Endometrial microvascular endothelial cells (primary cell): Measurements from ENCODE around the gene DYRK1A. TPM values are rescaled to one million over a fixed set of nuclear protein-coding genes. Genes with fewer than 3 reads are reported as not detected.

ENCODE experiments used
- in situ Hi-C: cut with HindIII; loops from 2 replicates; pipeline ENCODE4 v1.10.0; 2017; ENCODE audit warnings: low sequenced_read_pairs, low pct_unique_long_range_greater_than_20kb; ENCODE audit errors: inconsistent ontology term
- total RNA-seq: library from RNA; depleted of rRNA; stranded (reverse); fragments of >200 nt; gene quantifications from one replicate; pipeline ENCODE4 v1.2.3, GENCODE V29; 2015; ENCODE audit errors: inconsistent ontology term

The DYRK1A gene
- total RNA-seq, 1 donor from 2014 or later, result 36.7 TPM

DNA sequence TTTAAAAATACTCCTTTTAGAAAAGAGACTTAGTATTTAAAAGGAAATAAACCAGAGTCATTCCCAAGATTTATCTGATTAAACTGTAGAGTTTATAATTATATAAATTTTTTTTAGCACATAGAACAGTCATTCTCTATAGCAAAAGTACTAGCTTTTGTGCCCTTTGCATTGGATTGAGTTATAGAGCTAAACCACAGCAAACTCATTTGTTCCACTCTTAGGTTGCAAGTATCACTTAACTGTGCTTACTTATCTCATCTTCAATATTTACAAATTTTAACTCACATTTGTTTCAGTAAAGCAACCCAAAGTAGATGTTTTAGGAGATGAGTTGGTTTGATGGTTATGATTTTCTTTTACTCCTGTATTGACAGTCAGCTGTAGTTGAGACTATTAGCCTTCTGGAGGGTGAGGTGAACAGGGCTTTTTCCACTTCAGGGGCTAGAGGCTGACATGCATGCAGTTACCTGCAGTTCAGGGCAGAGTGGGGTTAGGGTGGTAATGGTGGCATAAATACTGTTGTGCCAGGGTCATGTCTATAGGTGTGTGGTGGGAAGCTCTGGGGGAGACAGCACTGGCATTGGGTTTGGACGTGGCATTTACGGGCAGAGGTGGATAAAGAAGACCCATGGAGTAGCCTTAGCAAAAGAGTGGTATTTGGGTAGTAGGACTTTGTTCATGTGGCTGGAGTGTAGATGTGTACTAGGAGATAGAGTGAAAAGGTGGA, 42.1 kb downstream of the DYRK1A start:
- in situ Hi-C loops, result no loop called here

DNA sequence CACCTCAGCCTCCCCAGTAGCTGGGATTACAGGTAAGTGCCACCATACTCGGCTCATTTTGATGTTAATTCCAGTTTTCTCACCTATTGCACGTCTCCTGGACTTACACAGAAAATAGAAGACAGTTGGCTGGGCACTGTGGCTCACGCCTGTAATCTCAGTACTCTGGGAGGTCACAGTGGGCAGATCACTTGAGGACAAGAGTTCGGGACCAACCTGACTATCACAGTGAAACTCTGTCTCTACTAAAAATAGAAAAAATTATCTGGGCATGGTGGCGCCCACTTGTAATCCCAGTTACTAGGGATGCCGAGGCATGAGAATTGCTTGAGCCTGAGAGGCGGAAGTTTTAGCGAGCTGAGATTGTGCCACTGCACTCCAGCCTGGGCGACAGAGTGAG, 44.1 kb downstream of the DYRK1A start:
- in situ Hi-C loops, result no loop called here

DNA sequence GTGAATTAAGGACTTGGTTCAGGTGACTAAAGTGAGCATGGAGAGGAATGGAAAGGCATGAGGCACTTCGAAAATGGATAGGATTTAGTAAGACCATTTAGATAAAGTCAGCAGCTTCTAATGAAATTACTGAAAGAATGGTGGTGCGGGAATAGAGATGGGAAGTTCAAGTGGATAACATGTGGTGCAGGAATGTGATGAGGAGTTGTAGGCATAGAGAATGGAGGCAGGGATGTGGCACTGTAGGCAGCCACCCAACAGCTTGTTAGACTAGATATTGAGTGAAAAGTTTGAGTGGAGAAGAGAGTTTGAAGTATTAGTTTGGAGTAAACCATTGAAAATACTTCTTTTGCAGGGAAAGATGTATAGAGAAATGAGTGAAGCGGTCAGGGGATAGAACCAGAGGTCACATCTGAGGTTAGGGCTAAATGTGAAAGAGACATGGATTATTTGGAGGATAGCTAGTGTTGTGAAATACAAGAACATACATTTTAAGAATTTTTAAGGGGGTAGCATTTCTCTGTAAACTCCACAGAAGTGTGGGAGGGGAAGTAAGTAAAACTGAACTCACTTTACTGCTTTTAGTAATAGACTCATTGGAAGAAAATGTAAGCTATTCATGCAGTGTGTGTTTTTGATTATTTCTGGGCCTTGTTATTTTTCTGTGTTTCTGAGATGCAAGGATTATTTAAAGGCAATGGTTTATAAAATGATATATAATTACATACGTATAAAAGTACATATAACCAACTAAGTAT, 46.2 kb downstream of the DYRK1A start:
- in situ Hi-C loops, result no loop called here

DNA sequence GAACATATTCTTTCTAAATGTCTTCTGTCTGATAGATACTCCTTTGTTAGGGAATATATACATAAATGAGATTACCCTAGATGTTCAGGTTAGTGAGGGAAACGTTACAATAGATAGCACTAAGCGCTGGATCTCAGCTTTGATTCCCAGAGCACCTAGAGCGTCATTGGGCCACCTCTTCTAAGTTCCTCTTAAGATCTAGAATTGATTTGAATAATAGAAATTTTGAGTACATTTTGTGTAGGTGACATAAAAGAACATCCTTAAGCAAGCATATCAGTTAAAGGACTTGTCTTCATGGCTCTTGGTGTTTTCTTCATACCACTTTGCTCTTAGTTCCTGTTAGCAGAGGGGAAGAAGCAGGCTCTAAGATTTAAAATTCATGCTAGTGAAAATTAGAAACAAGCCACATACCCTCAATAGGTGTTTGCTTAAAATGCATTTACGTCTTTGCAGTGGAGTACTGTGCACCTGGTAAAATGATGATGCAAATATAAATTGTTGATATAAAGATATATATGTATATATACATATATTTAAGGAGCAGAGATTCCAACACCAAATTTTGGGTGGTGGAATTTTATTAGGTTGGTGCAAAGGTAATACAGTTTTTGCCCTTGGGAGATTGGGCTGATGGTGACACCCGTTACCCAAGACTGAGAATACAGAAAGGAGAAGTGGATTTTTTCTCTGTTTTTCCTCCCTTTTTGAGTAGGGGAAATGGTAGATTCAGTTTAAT, 47.1 kb downstream of the DYRK1A start:
- in situ Hi-C loops, result no loop called here

- in situ Hi-C loops, result no loop called here
Measured at GRCh38 chr21:37414292-37415253, 48.0 kb downstream of the DYRK1A start.

DNA sequence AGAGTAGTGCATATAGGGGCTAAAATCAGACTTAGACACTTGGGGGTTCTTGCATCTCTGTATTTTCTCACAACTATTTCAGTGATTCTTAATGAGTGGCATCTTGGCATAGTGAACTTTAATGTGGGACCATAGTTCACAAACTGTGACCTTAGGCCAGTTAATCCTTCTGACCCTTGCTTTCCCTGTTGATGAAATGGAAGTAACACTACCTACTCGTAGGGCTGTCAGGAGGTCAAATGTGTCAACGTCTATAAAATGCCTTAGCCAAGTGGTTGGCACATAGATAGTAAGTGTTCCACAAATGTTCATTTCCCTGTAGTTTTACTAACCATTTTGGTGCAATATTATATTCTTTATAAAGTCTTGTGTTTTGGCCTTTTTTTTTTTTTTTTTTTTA, 49.4 kb downstream of the DYRK1A start:
- in situ Hi-C loops, result no loop called here

GRCh38 chr21:37416914-37417313, 50.3 kb downstream of the DYRK1A start:
- in situ Hi-C loops, result no loop called here

DNA sequence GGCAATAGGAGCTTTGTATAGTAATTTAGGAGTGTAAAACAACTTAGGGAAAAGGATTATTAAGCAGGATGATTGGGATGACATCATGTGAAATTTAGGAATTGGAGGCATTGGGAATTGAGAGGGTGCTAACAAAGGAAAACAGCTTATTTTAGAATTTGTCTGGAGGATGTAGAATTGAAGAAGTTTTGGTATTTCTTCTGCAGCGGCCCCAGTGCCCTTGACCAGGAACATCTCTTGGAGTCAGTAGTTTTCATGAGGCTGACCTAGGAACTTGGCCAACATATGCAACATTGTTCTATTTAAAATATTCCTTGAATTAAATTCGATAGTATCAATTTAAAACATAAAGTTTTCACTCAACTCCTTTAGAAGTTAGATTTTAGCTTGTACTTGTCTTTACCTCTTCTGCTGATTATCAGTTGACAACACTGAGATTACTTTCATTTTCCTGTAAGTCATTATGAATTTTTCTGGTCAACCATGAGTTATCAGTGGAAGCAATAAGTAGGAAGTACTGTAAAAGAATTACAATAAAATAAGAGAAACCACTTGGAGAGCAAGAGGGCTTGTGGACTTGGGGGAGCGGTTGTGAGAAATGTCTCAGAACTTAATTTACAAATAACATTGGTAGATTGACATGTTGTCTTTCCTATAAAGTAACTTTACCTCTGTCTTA, 52.8 kb downstream of the DYRK1A start:
- in situ Hi-C loops, result no loop called here

DNA sequence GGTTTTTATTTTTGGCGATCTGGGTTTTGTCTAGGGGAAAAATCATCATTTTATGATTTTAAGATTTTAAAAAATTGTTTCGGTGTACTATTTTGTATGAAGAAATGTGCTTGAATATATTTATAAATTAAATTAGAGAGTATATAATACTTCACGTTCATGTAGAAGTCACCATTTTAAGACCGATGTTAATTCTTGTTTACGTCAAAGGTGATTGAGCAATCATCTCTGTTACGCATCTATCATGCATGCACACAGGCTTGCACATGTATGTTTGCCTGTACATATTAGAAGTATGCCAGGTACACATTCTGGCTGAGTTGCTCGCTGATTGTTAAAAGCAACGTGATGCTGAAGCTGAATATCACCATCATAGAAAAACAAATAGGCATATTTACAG, 54.7 kb downstream of the DYRK1A start:
- in situ Hi-C loops, result no loop called here

- in situ Hi-C loops, result no loop called here
Measured at GRCh38 chr21:37422382-37422781, 55.8 kb downstream of the DYRK1A start.

GRCh38 chr21:37423103-37423502, 56.5 kb downstream of the DYRK1A start:
- in situ Hi-C loops, result no loop called here

DNA sequence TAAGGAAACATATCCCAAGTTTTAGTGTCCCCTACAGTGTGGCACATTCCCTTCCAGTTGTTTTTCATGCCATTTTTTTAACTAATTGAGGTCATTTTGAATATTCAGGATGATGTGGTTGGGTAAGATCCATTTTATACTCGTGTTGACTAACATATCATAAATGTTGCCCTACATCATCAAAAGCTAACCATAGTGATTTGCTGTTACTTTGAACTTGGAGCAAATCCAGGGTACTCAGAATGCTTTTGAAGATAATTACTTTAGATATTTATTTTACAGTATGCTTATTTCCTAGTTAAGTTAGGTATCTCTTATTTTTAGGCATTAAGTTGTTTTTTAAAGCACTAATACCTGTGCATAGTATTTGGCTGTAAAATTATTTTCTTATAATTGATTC, 57.8 kb downstream of the DYRK1A start:
- in situ Hi-C loops, result no loop called here

DNA sequence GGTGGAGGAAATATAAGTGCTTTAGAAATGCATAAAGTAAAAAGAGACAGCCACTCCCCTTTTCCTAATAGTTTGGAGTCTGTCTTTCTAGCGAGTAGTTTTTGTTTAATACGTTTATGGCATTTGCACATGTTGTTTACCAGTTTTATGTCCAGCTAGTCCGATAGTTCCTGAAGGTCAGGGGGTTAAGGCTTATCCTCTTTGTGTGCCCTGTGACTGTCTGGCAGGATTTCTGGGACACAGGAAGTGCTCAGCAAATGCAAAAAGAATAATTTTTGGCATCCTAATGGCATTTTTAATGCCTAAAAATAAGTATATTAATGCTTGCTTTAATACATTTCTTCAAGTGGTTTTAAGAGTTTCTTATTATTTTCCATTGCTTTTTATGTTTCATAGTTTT, 58.4 kb downstream of the DYRK1A start:
- in situ Hi-C loops, result no loop called here

DNA sequence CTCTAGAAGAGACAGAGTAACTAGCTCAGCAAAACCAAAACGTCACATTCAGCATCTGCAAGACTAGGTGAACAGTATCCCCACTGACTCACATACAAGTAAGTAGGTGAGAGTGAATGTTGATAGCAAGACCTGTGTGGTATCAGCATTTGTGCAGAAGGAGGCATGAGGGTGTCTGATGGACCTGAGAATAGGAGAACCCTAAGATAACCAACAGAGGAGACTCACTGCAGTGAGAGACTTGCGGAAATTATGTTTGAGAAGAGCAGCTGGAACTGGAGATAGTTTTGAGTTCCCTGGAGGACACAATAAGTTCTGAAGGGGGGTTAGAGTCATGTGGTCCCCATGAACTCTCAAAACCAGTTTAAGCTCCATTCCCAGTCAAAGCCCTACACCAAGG, 59.1 kb downstream of the DYRK1A start:
- in situ Hi-C loops, result no loop called here

DNA sequence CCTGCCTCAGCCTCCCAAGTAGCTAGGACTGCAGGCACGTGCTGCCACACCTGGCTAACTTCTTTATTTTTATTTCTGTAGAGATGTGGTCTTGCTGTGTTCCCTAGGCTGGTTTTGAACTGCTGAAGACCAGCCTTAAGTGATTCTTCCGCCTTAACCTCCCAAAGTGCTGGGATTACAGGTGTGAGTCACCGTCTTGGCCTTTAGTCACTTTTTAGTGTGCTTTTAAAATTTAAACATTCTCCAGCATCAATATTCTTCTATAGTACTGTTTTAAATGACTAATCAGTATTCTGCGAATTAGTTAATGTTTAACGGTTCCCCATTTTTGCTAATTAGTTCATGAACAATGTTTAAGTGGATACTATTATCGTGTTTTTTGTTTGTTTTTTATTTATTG, 60.6 kb downstream of the DYRK1A start:
- in situ Hi-C loops, result no loop called here

GRCh38 chr21:37429356-37429755, 62.8 kb downstream of the DYRK1A start:
- in situ Hi-C loops, result no loop called here

DNA sequence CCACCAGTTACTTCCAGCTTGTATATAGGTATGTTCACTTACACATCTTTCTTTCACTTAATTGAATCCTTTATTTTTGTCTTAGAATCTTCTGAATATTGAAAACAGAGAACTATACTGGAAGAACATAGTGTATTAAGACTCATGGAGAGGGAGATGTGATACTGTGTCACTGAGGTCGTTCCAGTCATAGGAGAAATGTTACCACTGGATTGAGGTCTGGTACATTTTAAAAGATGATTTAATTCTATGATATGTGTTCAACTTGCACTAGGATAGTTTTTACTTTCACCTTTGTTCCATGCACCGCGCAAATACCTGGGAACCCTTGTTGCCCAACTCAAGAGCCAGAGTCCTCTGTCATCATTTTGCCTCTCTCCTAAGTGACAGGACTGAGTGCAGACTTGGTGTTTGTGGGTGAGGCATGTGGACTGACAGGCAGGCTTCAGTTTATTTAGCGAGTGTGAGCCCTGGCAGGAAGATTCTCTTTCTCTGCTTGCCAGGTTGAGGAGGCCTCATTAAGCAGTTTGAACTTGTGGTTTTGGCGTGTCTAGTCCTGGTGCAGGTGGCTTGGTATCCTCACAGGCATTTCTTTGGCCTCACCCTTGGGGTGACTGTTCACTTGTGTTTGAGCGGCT, 63.7 kb downstream of the DYRK1A start:
- in situ Hi-C loops, result no loop called here

GRCh38 chr21:37431243-37431642, 64.7 kb downstream of the DYRK1A start:
- in situ Hi-C loops, result no loop called here
